NT2/D1 (cell line): Measurements from ENCODE around the gene FABP6.
A peak's percentile ranks its signal among the peaks of the same experiment; 100 is the strongest.

Source experiments
- DNase-seq: peaks from one replicate; pipeline ENCODE4 v3.0.0-alpha.2; 2011; ENCODE audit warnings: low read depth, low spot score
- H3K27me3 ChIP-seq: 2 replicates; pipeline ENCODE4 v1.6.0; 2011; ENCODE audit warnings: mild to moderate bottlenecking; ENCODE audit not compliant: insufficient read length, insufficient read depth
- H3K36me3 ChIP-seq: 2 replicates; pipeline ENCODE4 v1.6.1; 2011; ENCODE audit warnings: mild to moderate bottlenecking, low read length, mixed read lengths; ENCODE audit not compliant: insufficient read depth, insufficient read length
- H3K4me1 ChIP-seq: 2 replicates; pipeline ENCODE4 v1.5.1; 2011; ENCODE audit not compliant: insufficient read depth, insufficient read length
- H3K4me3 ChIP-seq: 2 replicates; pipeline ENCODE4 v1.5.1; 2011; ENCODE audit warnings: low read depth; ENCODE audit not compliant: insufficient read length
- H3K9ac ChIP-seq: 2 replicates; pipeline ENCODE4 v1.6.0; 2011; ENCODE audit warnings: low read depth; ENCODE audit not compliant: insufficient read length
- H3K9me3 ChIP-seq: 2 replicates; pipeline ENCODE4 v1.5.1; 2011; ENCODE audit warnings: mild to moderate bottlenecking, low read length; ENCODE audit not compliant: insufficient read depth
- SUZ12 ChIP-seq: IDR thresholded peaks from 2 replicates; pipeline ENCODE4 v1.6.1; 2011; ENCODE audit not compliant: insufficient read length, insufficient read depth; ENCODE audit errors: extremely low read depth
- YY1 ChIP-seq: IDR thresholded peaks from 2 replicates; pipeline ENCODE4 v1.6.1; 2011; ENCODE audit not compliant: insufficient read length, insufficient read depth
- ZNF274 ChIP-seq: IDR thresholded peaks from 2 replicates; pipeline ENCODE4 v1.6.1; 2011; ENCODE audit warnings: mild to moderate bottlenecking, low read depth, low read length

FABP6 gene

GRCh38 chr5:160199410-160199911 is 29.8 kb upstream of the FABP6 start:
- Histone ChIP-seq H3K9me3 (no peaks in the 10 kb centered on the region), H3K4me1 (peaks cover 9% of the 10 kb centered on the region), H3K9ac (peak overlapping the region; percentile 50), H3K4me3 (peak overlapping the region; percentile 26), H3K36me3 (no peaks in the 10 kb centered on the region), H3K27me3 (no peaks in the 10 kb centered on the region)
- DNase-seq, result no peak
- TF ChIP-seq SUZ12 (no peak), ZNF274 (no peak), YY1 (no peak)

DNA sequence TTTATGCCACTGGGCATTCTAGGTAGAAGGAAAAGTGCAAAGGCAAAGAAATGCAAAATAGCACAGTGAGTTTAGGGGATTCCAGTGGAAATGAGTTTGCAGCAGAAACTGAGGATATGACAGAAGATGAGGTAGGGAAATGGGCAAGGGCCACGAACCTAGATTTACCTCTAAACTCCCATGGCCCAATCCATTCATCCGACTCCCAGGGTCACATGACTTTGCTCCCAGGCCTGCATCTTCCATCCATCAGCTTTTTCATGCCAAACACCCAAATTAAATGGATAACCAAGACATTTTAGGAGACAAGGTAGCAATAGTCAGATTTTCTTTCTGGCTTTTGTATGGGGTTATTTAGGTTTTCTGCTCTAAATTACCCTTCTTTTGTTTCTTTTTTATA is 22.2 kb upstream of the FABP6 start:
- Histone ChIP-seq H3K36me3 (no peaks in the 10 kb centered on the region), H3K9me3 (no peaks in the 10 kb centered on the region), H3K4me1 (no peaks in the 10 kb centered on the region), H3K4me3 (no peak overlapping the region), H3K27me3 (no peaks in the 10 kb centered on the region), H3K9ac (no peak overlapping the region)
- no peak for TF ChIP-seq ZNF274
- no peak for TF ChIP-seq YY1
- no peak for TF ChIP-seq SUZ12
- DNase-seq, result no peak

DNA sequence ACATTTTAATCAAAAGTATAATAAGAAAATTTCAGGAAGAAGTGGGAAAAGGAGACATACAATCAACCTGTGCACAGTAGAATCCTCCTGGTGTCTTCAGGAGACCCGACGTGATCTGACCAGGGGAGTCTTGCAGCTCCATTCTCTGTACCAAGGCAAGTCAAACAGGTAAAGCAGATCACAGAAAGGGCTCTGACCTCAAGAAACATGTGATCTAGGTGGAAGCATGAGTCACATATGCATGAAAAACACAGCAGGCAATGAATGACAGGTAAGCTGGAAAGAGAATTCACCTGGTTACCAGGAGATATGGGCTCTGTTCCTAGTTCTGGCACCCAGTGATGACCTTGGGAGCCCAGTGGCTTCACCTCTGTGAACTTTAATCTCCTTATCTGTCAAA is 19.4 kb upstream of the FABP6 start:
- Histone ChIP-seq H3K4me1 (no peaks in the 10 kb centered on the region), H3K9me3 (no peaks in the 10 kb centered on the region), H3K4me3 (no peak overlapping the region), H3K27me3 (no peaks in the 10 kb centered on the region), H3K36me3 (no peaks in the 10 kb centered on the region), H3K9ac (no peak overlapping the region)
- TF ChIP-seq ZNF274, result no peak
- no peak for TF ChIP-seq YY1
- no peak for TF ChIP-seq SUZ12
- DNase-seq, result no peak

GRCh38 chr5:160210606-160211005 is 18.7 kb upstream of the FABP6 start:
- H3K4me1 ChIP-seq, result no peaks in the 10 kb centered on the region
- no peaks in the 10 kb centered on the region for H3K9me3 ChIP-seq
- TF ChIP-seq ZNF274, result no peak
- no peak for TF ChIP-seq SUZ12
- TF ChIP-seq YY1, result no peak
- no peak for DNase-seq
- H3K9ac ChIP-seq, result no peak overlapping the region
- no peaks in the 10 kb centered on the region for H3K36me3 ChIP-seq
- no peaks in the 10 kb centered on the region for H3K27me3 ChIP-seq
- H3K4me3 ChIP-seq, result no peak overlapping the region

- Histone ChIP-seq H3K9ac (no peak overlapping the region), H3K9me3 (no peaks in the 10 kb centered on the region), H3K4me1 (no peaks in the 10 kb centered on the region), H3K36me3 (no peaks in the 10 kb centered on the region), H3K27me3 (no peaks in the 10 kb centered on the region), H3K4me3 (no peak overlapping the region)
- DNase-seq, result no peak
- no peak for TF ChIP-seq YY1
- TF ChIP-seq SUZ12, result no peak
- TF ChIP-seq ZNF274, result no peak
Measured at GRCh38 chr5:160211352-160211751, 18.0 kb upstream of the FABP6 start.

GRCh38 chr5:160213537-160213936 is 15.8 kb upstream of the FABP6 start:
- no peaks in the 10 kb centered on the region for H3K9me3 ChIP-seq

GRCh38 chr5:160219356-160219755 is 9.9 kb upstream of the FABP6 start:
- no peak for TF ChIP-seq SUZ12
- no peak for TF ChIP-seq YY1
- no peak for TF ChIP-seq ZNF274
- no peak overlapping the region for H3K9ac ChIP-seq
- no peak overlapping the region for H3K4me3 ChIP-seq
- H3K9me3 ChIP-seq, result no peaks in the 10 kb centered on the region
- no peak for DNase-seq
- H3K27me3 ChIP-seq, result no peaks in the 10 kb centered on the region
- no peaks in the 10 kb centered on the region for H3K4me1 ChIP-seq
- H3K36me3 ChIP-seq, result no peaks in the 10 kb centered on the region

More at GRCh38 chr5:160213537-160213936, 15.8 kb upstream of the FABP6 start:
- no peak for DNase-seq
- TF ChIP-seq SUZ12 (no peak), YY1 (no peak), ZNF274 (no peak)
- no peak overlapping the region for H3K4me3 ChIP-seq
- no peak overlapping the region for H3K9ac ChIP-seq
- H3K27me3 ChIP-seq, result no peaks in the 10 kb centered on the region
- no peaks in the 10 kb centered on the region for H3K4me1 ChIP-seq
- no peaks in the 10 kb centered on the region for H3K36me3 ChIP-seq

DNA sequence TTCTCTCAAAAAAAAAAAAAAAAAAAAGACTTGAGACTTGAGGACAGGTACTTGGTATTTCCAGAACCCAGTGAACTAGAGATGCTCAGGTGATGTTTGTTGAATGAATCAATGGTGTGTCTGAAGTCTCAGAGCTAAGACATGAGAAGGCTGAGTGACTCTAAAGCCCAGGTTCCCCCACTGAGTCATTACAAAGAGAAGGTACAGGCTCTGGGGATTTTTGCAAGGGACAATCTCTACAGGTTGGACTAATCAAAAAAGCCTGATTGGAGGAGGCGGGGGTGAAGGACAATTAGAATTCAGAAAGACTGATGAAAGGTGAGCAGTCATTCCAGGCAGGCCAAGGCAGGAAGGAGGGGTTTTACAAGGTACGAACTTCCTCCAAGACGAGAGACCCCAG is 8.2 kb upstream of the FABP6 start:
- H3K36me3 ChIP-seq, result no peaks in the 10 kb centered on the region
- H3K4me3 ChIP-seq, result no peak overlapping the region
- no peaks in the 10 kb centered on the region for H3K4me1 ChIP-seq
- no peak overlapping the region for H3K9ac ChIP-seq
- H3K27me3 ChIP-seq, result no peaks in the 10 kb centered on the region
- no peaks in the 10 kb centered on the region for H3K9me3 ChIP-seq
- DNase-seq, result no peak
- TF ChIP-seq SUZ12 (no peak), YY1 (no peak), ZNF274 (no peak)
